Coronary artery (tissue), 2 donors: ENCODE measurements around the gene TRMT6.

Experiments used
- DNase-seq: peaks from one replicate; pipeline ENCODE4 v3.0.0-alpha.2; 2017; ENCODE audit warnings: low spot score
- H3K27ac ChIP-seq, 2 donors: fragments of 200-600 bp; sonication (generic); one replicate each; pipeline ENCODE4 v1.5.1; 2016 to 2019
- H3K4me3 ChIP-seq: fragments of 200-600 bp; sonication (generic); 2 replicates; pipeline ENCODE4 v1.5.1; 2016; ENCODE audit warnings: mild to moderate bottlenecking, moderate library complexity
- TF ChIP-seq, protein P1 (sequence below): fragments of 200-600 bp; sonication (generic); IDR thresholded peaks from one replicate; pipeline ENCODE4 v1.5.1; 2019; ENCODE audit warnings: antibody characterized with exemption

The TRMT6 gene, protein sequence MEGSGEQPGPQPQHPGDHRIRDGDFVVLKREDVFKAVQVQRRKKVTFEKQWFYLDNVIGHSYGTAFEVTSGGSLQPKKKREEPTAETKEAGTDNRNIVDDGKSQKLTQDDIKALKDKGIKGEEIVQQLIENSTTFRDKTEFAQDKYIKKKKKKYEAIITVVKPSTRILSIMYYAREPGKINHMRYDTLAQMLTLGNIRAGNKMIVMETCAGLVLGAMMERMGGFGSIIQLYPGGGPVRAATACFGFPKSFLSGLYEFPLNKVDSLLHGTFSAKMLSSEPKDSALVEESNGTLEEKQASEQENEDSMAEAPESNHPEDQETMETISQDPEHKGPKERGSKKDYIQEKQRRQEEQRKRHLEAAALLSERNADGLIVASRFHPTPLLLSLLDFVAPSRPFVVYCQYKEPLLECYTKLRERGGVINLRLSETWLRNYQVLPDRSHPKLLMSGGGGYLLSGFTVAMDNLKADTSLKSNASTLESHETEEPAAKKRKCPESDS

DNA sequence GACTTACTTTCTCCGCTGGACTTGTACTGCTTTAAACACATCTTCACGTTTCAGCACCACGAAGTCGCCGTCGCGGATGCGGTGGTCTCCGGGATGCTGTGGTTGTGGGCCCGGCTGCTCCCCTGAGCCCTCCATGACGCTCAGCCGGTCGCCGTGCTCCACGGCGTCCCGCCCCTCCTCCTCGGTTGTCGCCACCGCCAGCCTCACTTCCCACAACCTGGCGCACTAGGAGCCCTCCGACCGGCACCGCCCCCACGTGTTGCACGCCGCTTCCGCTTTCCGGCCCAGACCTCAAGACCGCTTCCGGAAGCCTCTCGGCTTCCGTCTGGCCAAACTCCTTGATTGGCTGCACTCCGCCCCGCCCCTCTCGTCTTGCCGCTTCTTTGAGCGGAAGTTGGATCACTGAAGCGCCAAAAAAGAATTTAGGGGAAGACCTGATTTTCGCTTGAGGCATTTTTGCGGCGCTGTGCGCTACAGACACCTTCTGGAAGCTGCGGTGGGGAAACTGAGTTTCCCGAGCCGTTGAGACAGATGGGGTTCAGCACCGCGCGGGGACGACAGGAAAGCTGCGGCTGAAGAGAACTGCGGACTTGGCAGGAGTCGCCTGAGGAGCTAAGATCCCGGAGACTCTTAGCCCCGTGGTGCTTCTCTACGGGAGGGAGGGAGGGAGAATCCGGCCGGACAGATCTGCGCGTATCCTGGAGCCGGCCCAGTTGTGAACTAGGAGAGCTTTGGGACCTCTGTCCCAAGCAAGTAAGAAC is at the start of gene TRMT6, which contains the start of gene MCM8:
Gene TRMT6, minus strand, starts transcription at position 263 of the 761 bp plus-strand sequence. Its CDS starts 128 bp downstream, at position 135.
Gene MCM8, plus strand, starts transcription at position 382 of the 761 bp plus-strand sequence. CDS start 1,364 bp downstream, outside the sequence.
- H3K27ac ChIP-seq, result peak within 1 kb of the TSS; percentile 46 to 85
- DNase-seq, result peak; percentile 97
- peak within 1 kb of the TSS; percentile 95 for H3K4me3 ChIP-seq
- TF ChIP-seq, protein P1, sequence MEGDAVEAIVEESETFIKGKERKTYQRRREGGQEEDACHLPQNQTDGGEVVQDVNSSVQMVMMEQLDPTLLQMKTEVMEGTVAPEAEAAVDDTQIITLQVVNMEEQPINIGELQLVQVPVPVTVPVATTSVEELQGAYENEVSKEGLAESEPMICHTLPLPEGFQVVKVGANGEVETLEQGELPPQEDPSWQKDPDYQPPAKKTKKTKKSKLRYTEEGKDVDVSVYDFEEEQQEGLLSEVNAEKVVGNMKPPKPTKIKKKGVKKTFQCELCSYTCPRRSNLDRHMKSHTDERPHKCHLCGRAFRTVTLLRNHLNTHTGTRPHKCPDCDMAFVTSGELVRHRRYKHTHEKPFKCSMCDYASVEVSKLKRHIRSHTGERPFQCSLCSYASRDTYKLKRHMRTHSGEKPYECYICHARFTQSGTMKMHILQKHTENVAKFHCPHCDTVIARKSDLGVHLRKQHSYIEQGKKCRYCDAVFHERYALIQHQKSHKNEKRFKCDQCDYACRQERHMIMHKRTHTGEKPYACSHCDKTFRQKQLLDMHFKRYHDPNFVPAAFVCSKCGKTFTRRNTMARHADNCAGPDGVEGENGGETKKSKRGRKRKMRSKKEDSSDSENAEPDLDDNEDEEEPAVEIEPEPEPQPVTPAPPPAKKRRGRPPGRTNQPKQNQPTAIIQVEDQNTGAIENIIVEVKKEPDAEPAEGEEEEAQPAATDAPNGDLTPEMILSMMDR, result no peak

DNA sequence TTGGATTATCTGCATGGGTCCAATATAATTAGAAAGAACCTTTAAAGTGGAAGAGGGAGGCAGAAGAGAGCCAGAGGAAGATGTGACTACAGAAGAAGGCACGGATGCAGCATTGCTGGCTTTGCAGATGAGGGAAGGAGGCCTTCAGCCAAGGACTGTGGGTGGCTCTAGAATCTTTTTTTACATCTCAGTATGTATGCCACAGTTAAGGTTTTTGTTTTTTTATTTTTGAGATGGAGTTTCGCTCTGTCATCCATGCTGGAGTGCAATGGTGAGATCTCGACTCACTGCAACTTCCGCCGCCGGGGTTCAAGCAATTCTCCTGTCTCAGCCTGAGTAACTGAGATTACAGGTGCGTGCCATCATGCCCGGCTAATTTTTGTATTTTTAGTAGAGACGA is 49.5 kb upstream of the TRMT6 start:
- DNase-seq, result no peak
- TF ChIP-seq, protein P1, result no peak
- no peak overlapping the region for H3K4me3 ChIP-seq
- no peak overlapping the region for H3K27ac ChIP-seq

DNA sequence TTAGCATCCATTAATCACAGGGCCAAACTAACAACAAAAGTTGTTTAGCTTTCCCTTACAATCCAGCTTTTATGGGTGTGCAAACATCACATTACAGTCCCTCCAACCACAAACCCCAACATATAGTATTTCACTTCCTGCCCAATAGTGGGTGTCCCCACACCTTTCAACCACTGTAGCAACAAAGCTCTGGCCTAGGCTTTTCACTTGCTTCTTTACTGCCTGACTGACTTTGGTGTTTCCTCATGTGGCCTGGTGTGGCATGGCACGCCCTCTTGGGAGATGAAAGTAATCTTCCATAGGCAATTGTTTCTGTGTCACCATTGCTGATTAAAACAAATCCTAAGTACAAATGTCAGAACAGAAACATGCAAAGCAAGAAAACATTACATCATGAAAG is 46.4 kb upstream of the TRMT6 start:
- no peak for DNase-seq
- TF ChIP-seq, protein P1, result no peak
- Histone ChIP-seq H3K27ac (no peak overlapping the region), H3K4me3 (no peak overlapping the region)

DNA sequence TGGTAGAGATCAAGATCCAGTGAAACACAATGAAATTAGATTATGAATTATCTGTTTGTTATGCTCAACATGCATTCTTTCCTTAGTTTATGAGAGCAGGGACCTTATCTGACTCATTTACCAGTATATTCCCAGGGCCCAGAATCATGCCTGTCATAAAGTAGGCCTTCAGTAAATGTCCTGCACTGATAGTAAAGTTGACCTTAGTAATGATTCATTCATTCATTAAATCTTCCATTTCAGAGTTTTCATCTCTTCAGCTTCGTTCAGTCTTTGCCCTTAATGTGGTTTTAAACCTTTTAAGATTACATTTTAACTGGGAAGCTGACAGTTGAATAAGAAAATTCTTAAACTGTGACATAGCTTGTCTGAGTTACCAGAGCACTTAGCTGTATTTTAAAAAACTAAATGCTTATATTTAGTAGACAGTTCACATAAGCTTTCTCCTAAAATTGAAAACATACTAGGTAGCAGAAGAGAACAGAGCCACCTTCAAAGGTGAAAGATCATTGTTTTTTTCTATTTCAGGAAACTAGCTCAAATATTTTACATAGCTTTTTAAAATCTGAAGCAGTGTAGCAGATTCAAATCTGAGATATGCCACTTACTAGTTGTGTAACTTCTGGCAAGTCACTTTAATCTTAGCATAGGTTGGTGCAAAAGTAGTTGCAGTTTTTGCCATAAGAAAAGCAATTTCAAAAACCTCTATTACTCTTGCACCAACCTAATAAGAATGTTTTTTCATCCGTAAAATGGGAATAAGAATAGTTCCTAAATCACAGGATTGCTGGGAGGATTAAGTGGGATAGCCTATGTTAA is 41.5 kb upstream of the TRMT6 start:
- TF ChIP-seq, protein P1, result no peak

DNA sequence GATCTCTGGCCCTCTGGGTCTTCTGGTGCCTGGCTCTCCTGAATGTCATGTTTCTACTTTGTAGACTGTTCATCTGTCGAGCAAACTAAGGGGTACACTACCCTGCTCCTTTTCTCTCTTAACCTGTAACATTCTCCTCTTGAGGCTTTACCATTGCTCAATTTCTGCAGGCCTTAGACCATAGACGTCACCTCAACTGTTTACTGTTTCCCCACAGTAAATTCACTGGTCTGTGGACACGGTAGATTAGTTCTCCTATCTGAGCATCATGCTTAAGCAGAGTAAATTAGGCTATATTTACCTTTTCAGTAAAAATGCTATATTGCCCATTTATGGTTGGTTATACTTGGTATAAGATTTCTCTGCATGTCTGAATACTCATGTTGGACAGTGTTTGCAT is 40.6 kb upstream of the TRMT6 start:
- no peak overlapping the region for H3K27ac ChIP-seq
- no peak for DNase-seq
- TF ChIP-seq, protein P1, result no peak
- H3K4me3 ChIP-seq, result no peak overlapping the region

More for the DNA sequence above, 41.5 kb upstream of the TRMT6 start:
- Histone ChIP-seq H3K27ac (no peak overlapping the region), H3K4me3 (no peak overlapping the region)
- no peak for DNase-seq

DNA sequence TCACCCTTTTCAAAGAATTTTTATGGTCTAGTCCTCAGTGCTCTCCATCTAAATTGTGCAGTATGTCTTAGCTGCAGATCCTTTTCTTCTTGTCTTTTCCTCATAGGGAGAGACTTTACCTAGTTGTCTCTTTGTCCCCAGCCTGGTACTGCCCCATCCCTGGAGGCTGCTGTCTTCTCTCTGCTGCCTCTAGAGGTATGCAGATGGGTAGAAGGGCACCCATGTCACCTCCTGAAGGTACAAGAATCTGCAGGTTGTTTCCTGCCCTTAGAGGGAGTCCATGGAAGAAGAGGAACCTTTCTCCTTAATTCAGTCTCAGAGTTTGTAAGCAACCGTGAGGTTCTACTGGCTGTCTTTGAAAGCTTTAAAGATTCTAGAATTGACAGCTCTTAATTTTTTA is 39.2 kb upstream of the TRMT6 start:
- Histone ChIP-seq H3K4me3 (no peak overlapping the region), H3K27ac (no peak overlapping the region)
- TF ChIP-seq, protein P1, result no peak
- DNase-seq, result no peak
